Colonic mucosa (tissue), 4 donors: ENCODE results near the gene CDC45. TPM values are rescaled to one million over a fixed set of nuclear protein-coding genes. Genes with fewer than 3 reads are reported as not detected.

ENCODE experiments used
- DNase-seq: peaks from one replicate; pipeline ENCODE4 v3.0.0-alpha.2; 2020
- H3K27ac ChIP-seq: fragments of 200-600 bp; one replicate; pipeline ENCODE4 v1.8.0; 2021
- H3K27me3 ChIP-seq: fragments of 200-600 bp; one replicate; pipeline ENCODE4 v1.8.0; 2021
- H3K36me3 ChIP-seq: fragments of 200-600 bp; one replicate; pipeline ENCODE4 v1.8.0; 2021
- H3K4me1 ChIP-seq: fragments of 200-600 bp; one replicate; pipeline ENCODE4 v1.8.0; 2021; ENCODE audit warnings: mild to moderate bottlenecking
- H3K4me3 ChIP-seq: fragments of 200-600 bp; one replicate; pipeline ENCODE4 v1.8.0; 2021
- H3K9ac ChIP-seq, 2 donors: one replicate each; pipeline ENCODE4 v1.7.0; 2013; ENCODE audit warnings: control low read depth in 2 of 2, low read depth in 2 of 2, low read length in 2 of 2
- H3K9me3 ChIP-seq: fragments of 200-600 bp; one replicate; pipeline ENCODE4 v1.8.0; 2021
- CTCF ChIP-seq: fragments of 200-600 bp; IDR thresholded peaks from one replicate; pipeline ENCODE4 v1.8.0; 2022; ENCODE audit warnings: antibody characterized with exemption, mild to moderate bottlenecking
- intact Hi-C: fragments of 100-400 bp; cut with DNase I; formaldehyde crosslinking; loops from one replicate; pipeline ENCODE4 v1.14.1; 2022
- total RNA-seq, 2 donors: library from RNA; stranded (reverse); fragmentation: NEBNext Ultra II Directional in 1 of 2; extraction: Animal tissue kit (Norgen Biotek cat#: 25700) in 1 of 2; gene quantifications; one replicate each; pipeline ENCODE4 v1.2.1, GENCODE V29; 2021
- donor health status: healthy.
- donor health status: DM: no; HTN: no; CAD: no.
- donor health status: DM: no; HTN: no; CAD: no.

CDC45 gene
- total RNA-seq, 2 donors from 2014 or later: 5.1 to 35.9 TPM

- no peak for TF ChIP-seq CTCF
- H3K27me3 ChIP-seq: no peaks in the 10 kb centered on the region
- H3K9me3 ChIP-seq: no peaks in the 10 kb centered on the region
- no peaks in the 10 kb centered on the region for H3K36me3 ChIP-seq
- no peak overlapping the region for H3K27ac ChIP-seq
- no peak overlapping the region for H3K4me3 ChIP-seq
- no peak overlapping the region for H3K9ac ChIP-seq
- no peaks in the 10 kb centered on the region for H3K4me1 ChIP-seq
- intact Hi-C loops: no loop called here
- DNase-seq: no peak
Observed at GRCh38 chr22:19504900-19505734, 25.4 kb downstream of the CDC45 start.

GRCh38 chr22:19505735-19506126, 26.0 kb downstream of the CDC45 start:
- Histone ChIP-seq H3K36me3 (no peaks in the 10 kb centered on the region), H3K9me3 (no peaks in the 10 kb centered on the region), H3K4me3 (no peak overlapping the region), H3K9ac (no peak overlapping the region), H3K27me3 (no peaks in the 10 kb centered on the region), H3K4me1 (no peaks in the 10 kb centered on the region), H3K27ac (no peak overlapping the region)
- intact Hi-C loops: no loop called here
- no peak for DNase-seq
- no peak for TF ChIP-seq CTCF

GRCh38 chr22:19506212-19506611, 26.5 kb downstream of the CDC45 start:
- H3K4me1 ChIP-seq: no peaks in the 10 kb centered on the region
- intact Hi-C loops: no loop called here
- no peak overlapping the region for H3K9ac ChIP-seq
- DNase-seq: no peak
- no peaks in the 10 kb centered on the region for H3K9me3 ChIP-seq
- no peaks in the 10 kb centered on the region for H3K36me3 ChIP-seq
- TF ChIP-seq CTCF: no peak
- H3K27ac ChIP-seq: no peak overlapping the region
- no peak overlapping the region for H3K4me3 ChIP-seq
- no peaks in the 10 kb centered on the region for H3K27me3 ChIP-seq

GRCh38 chr22:19507534-19507861, 27.8 kb downstream of the CDC45 start:
- TF ChIP-seq CTCF: no peak
- Histone ChIP-seq H3K27me3 (no peaks in the 10 kb centered on the region), H3K4me1 (no peaks in the 10 kb centered on the region), H3K27ac (no peak overlapping the region), H3K9ac (no peak overlapping the region), H3K36me3 (no peaks in the 10 kb centered on the region), H3K9me3 (no peaks in the 10 kb centered on the region), H3K4me3 (no peak overlapping the region)
- DNase-seq: no peak
- intact Hi-C loops: no loop called here

GRCh38 chr22:19508024-19508776, 28.5 kb downstream of the CDC45 start:
- H3K9me3 ChIP-seq: no peaks in the 10 kb centered on the region
- no peak overlapping the region for H3K9ac ChIP-seq
- intact Hi-C loops: no loop called here
- H3K27ac ChIP-seq: no peak overlapping the region
- H3K4me1 ChIP-seq: no peaks in the 10 kb centered on the region
- H3K36me3 ChIP-seq: no peaks in the 10 kb centered on the region
- no peaks in the 10 kb centered on the region for H3K27me3 ChIP-seq
- DNase-seq: no peak
- no peak overlapping the region for H3K4me3 ChIP-seq
- no peak for TF ChIP-seq CTCF
